Measurements from ENCODE around the gene GAS2.

DNA sequence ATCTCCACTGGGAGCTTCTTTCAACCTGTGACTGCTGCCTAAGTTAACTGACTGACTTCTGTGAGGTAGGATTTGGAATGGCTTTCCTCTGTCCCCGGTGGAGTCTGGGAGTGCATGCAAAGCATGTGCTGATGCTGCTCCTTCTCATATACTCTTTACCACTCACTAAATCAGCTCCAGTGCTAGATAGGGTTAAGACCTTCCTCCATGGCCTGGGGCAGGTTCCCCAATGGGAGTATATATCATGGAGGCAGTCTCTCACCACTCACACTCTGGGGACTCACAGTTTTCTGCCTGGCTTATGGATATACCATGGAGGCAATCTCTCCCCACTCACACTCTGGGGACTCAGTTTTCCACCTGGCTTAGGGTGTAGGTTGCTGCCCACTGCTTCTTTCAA, 30.7 kb upstream of the GAS2 start:
- no peak for TF ChIP-seq CTCF (conservative IDR thresholded peaks at IDR 0.05 in 1 of 2, IDR thresholded peaks at IDR 0.05 in 1 of 2; ENCODE audit: low read depth in 1 of 2, low read length in 2 of 2)
- TF ChIP-seq EZH2 (IDR thresholded peaks at IDR 0.05; ENCODE audit: low read length, missing control alignments), result no peak

Measured in fibroblast of lung (primary cell).